K562 (cell line): ENCODE data around the gene DHX8. TPM values are rescaled to one million over a fixed set of nuclear protein-coding genes. Genes with fewer than 3 reads are reported as not detected.
A peak's percentile ranks its signal among the peaks of the same experiment; 100 is the strongest.

Experiments
- ATAC-seq: fragments of 200-7000 bp; cut with Tn5 transposase; 3 replicates; pipeline ENCODE4 v1.9.1; 2020; ENCODE audit warnings: moderate library complexity
- BruUV-seq: library from RNA; stranded (reverse); fragments of 400-500 nt; replicated peaks from 2 replicates; lab custom pipeline; 2021; lab: Mats Ljungman, UMichigan
- CTCF ChIA-PET: fragments of 300-600 bp; formaldehyde crosslinking; extraction: SDS; loops from one replicate; lab custom pipeline; 2021; ENCODE audit warnings: low intra/inter-chr PET ratio; lab: Yijun Ruan, JAX
- POLR2A ChIA-PET: fragments of 300-600, 350-650 bp; sonication (Branson Sonifier 250); formaldehyde crosslinking; extraction: SDS; loops from one replicate; lab custom pipeline; 2021; ENCODE audit warnings: antibody characterized with exemption, inconsistent platforms; lab: Yijun Ruan, JAX
- DNase-seq, 4 experiments: peaks; one replicate each; pipeline versions ENCODE4 v3.0.0 to v3.0.0-alpha.2; 2011 to 2018; ENCODE audit warnings: low spot score in 3 of 4, mixed read lengths in 3 of 4; ENCODE audit errors: extremely low read depth in 1 of 4
- FAIRE-seq: peaks from 2 replicates; lab custom pipeline; 2011; peaks lifted over from hg19 to GRCh38; lab: Jason Lieb, UNC
- H2AFZ ChIP-seq: 2 replicates; pipeline ENCODE4 v1.6.0; 2011; ENCODE audit warnings: low read depth, low read length, control low read depth, inconsistent platforms
- H3K27ac ChIP-seq: fragments of 200-600 bp; 3 replicates; pipeline ENCODE4 v1.8.0; 2011; ENCODE audit warnings: low read depth, mild to moderate bottlenecking, control low read depth, inconsistent platforms, low read length, moderate library complexity, mixed read lengths; ENCODE audit errors: extremely low read depth
- H3K27me3 ChIP-seq, 2 experiments: fragments of 300-600 bp in 1 of 2; 2 replicates in 1 of 2; 3 replicates in 1 of 2; pipeline versions ENCODE4 v1.6.0 to v1.8.0; 2011; ENCODE audit warnings: inconsistent platforms in 2 of 2, low read length in 2 of 2, mild to moderate bottlenecking in 1 of 2, mixed read lengths in 1 of 2, moderate library complexity in 1 of 2; ENCODE audit not compliant: control insufficient read depth in 2 of 2, insufficient read depth in 2 of 2
- H3K36me3 ChIP-seq: fragments of 300-600 bp; 3 replicates; pipeline ENCODE4 v1.8.0; 2011; ENCODE audit warnings: mild to moderate bottlenecking, low read length, inconsistent platforms; ENCODE audit not compliant: control insufficient read depth, insufficient read depth
- H3K4me1 ChIP-seq, 2 experiments: fragments of 200-600 bp in 1 of 2; replicated peaks in 1 of 2; 2 replicates in 1 of 2; 3 replicates in 1 of 2; pipeline versions ENCODE4 v1.5.1 to v1.8.0; 2011; ENCODE audit warnings: inconsistent platforms in 2 of 2, low read length in 2 of 2, mild to moderate bottlenecking in 1 of 2, mixed read lengths in 1 of 2, moderate library complexity in 1 of 2; ENCODE audit not compliant: control insufficient read depth in 2 of 2, insufficient read depth in 2 of 2
- H3K4me2 ChIP-seq: 2 replicates; pipeline ENCODE4 v1.6.1; 2011; ENCODE audit warnings: low read length, control low read depth, inconsistent platforms, mixed read lengths; ENCODE audit not compliant: insufficient read depth
- H3K4me3 ChIP-seq: fragments of 200-600 bp; sonication (generic), shearing (Covaris generic); 2 replicates; pipeline ENCODE4 v1.5.1; 2016; ENCODE audit warnings: control low read depth, inconsistent platforms
- H3K79me2 ChIP-seq: fragments of 200-600 bp; 3 replicates; pipeline ENCODE4 v1.8.0; 2011; ENCODE audit warnings: low read length, inconsistent platforms; ENCODE audit not compliant: control insufficient read depth, insufficient read depth
- H3K9ac ChIP-seq, 2 experiments: 2 replicates each; pipeline versions ENCODE4 v1.6.0 to v1.6.1; 2011; ENCODE audit warnings: low read depth in 2 of 2, low read length in 2 of 2, control low read depth in 1 of 2, inconsistent platforms in 1 of 2, mild to moderate bottlenecking in 1 of 2, mixed read lengths in 1 of 2; ENCODE audit not compliant: insufficient read depth in 1 of 2
- H3K9me1 ChIP-seq: one replicate; pipeline ENCODE4 v1.6.0; 2011; ENCODE audit warnings: inconsistent platforms, mild to moderate bottlenecking, low read length, moderate library complexity; ENCODE audit not compliant: control insufficient read depth, insufficient read depth
- H3K9me3 ChIP-seq: replicated peaks from 2 replicates; pipeline ENCODE4 v1.5.1; 2011; ENCODE audit warnings: low read depth, low read length, inconsistent platforms; ENCODE audit not compliant: control insufficient read depth, insufficient read depth
- H4K20me1 ChIP-seq: replicated peaks from 2 replicates; pipeline ENCODE4 v1.6.1; 2011; ENCODE audit warnings: low read length, inconsistent platforms, mixed read lengths; ENCODE audit not compliant: control insufficient read depth, insufficient read depth
- ERF ChIP-seq: fragments of 450-650 bp; formaldehyde crosslinking; IDR thresholded peaks from 2 replicates; pipeline ENCODE4 v1.4.0; 2020; ENCODE audit warnings: mild to moderate bottlenecking, mixed read lengths
- ETV1 ChIP-seq: fragments of 450-650 bp; conservative IDR thresholded peaks from 2 replicates; pipeline ENCODE4 v1.6.1; 2016; ENCODE audit warnings: missing genetic modification characterization, control low read depth, low read depth, missing compliant biosample characterization
- GATAD2B ChIP-seq: fragments of 450-650 bp; IDR thresholded peaks from 2 replicates; pipeline ENCODE4 v1.6.1; 2017; ENCODE audit warnings: mild to moderate bottlenecking, borderline replicate concordance
- KDM5B ChIP-seq: fragments of 200-600 bp; sonication (generic); IDR thresholded peaks from 2 replicates; pipeline ENCODE4 v1.6.1; 2012; ENCODE audit warnings: low read depth, mild to moderate bottlenecking, moderate library complexity, low read length, control low read depth, inconsistent platforms; ENCODE audit not compliant: insufficient replicate concordance
- PHF21A ChIP-seq: fragments of 450-650 bp; IDR thresholded peaks from 2 replicates; pipeline ENCODE4 v1.6.1; 2017; ENCODE audit warnings: low read depth, borderline replicate concordance
- POLR2G ChIP-seq: fragments of 200-400 bp; formaldehyde crosslinking; IDR thresholded peaks from 2 replicates; pipeline ENCODE4 v1.6.1; 2017; ENCODE audit warnings: low read depth, mild to moderate bottlenecking, antibody characterized with exemption, low read length, moderate library complexity
- POLR3G ChIP-seq: IDR thresholded peaks from 2 replicates; pipeline ENCODE4 v1.6.1; 2011; ENCODE audit not compliant: insufficient read length, insufficient replicate concordance; ENCODE audit errors: extremely low read depth
- RBBP5 ChIP-seq: fragments of 200-600 bp; sonication (generic); IDR thresholded peaks from 2 replicates; pipeline ENCODE4 v1.6.1; 2012; ENCODE audit warnings: borderline replicate concordance, mild to moderate bottlenecking, low read length, control low read depth, inconsistent platforms; ENCODE audit not compliant: insufficient read depth, poor library complexity, severe bottlenecking
- SUPT5H ChIP-seq: fragments of 450-650 bp; IDR thresholded peaks from 2 replicates; pipeline ENCODE4 v1.6.1; 2016
- TEAD1 ChIP-seq, 2 experiments: fragments of 450-650 bp in 1 of 2; sonication (generic) in 1 of 2; formaldehyde crosslinking; IDR thresholded peaks; 2 replicates each; pipeline versions ENCODE4 v1.4.0 to v1.8.0; 2020 to 2022; ENCODE audit warnings: mild to moderate bottlenecking in 2 of 2, missing genetic modification reagents in 1 of 2
- YY1 ChIP-seq, 3 experiments: IDR thresholded peaks; 2 replicates each; pipeline ENCODE4 v1.6.1; 2011; ENCODE audit warnings: low read length in 2 of 3, mild to moderate bottlenecking in 2 of 3, moderate library complexity in 2 of 3, borderline replicate concordance in 1 of 3, control low read depth in 1 of 3, low read depth in 1 of 3; ENCODE audit not compliant: insufficient read depth in 3 of 3, insufficient replicate concordance in 2 of 3, control insufficient read depth in 1 of 3, insufficient read length in 1 of 3; ENCODE audit errors: extremely low read depth in 1 of 3
- ZFP36 ChIP-seq: fragments of 150-350 bp; IDR thresholded peaks from 2 replicates; pipeline ENCODE4 v1.6.1; 2018; ENCODE audit warnings: low read length, low read depth; ENCODE audit not compliant: partially characterized antibody
- WGBS: fragments of 100-300 bp; shearing (Covaris generic); methylation state at CpG from one replicate; pipeline ENCODE4 v1.1.6; 2016; ENCODE audit warnings: low coverage, mixed read lengths; ENCODE audit not compliant: insufficient coverage; ENCODE audit errors: missing lambda C conversion rate; 5-methylcytosine and 5-hydroxymethylcytosine counted together
- in situ Hi-C: fragments of 300-500 bp; cut with MboI; formaldehyde crosslinking; loops from 4 replicates; pipeline ENCODE4 v1.15.0; 2018; ENCODE audit warnings: inconsistent platforms, mixed read lengths
- intact Hi-C: fragments of 100-400 bp; cut with micrococcal nuclease; formaldehyde crosslinking; loops from 2 replicates; pipeline ENCODE4 v1.14.2; 2022
- polyA plus RNA-seq, 8 experiments: library from polyadenylated mRNA; depleted of rRNA in 4 of 8; stranded (reverse) in 5 of 8; unstranded in 3 of 8; fragments of >200 nt; fragmentation: Nextera tagmentation in 2 of 8; fragmentation: Illumina TruSeq in 1 of 8; extraction: Ambion mirVana in 2 of 8; extraction: Trizol in 1 of 8; gene quantifications; 2 replicates each; pipeline versions ENCODE4 v1.2.1 to v1.2.3, GENCODE V29; 2011 to 2014; ENCODE audit warnings: inconsistent platforms in 1 of 8, missing spikeins in 1 of 8
- total RNA-seq, 7 experiments: library from RNA; depleted of rRNA in 6 of 7; stranded (reverse); fragments of >200 nt in 6 of 7; fragmentation: Illumina TruSeq in 2 of 7; extraction: Trizol in 2 of 7; gene quantifications; 2 replicates each; pipeline versions ENCODE4 v1.2.1 to v1.2.3, GENCODE V29; 2011 to 2021; ENCODE audit warnings: low replicate concordance in 1 of 7
- TF ChIP-seq, protein P1 (sequence below): fragments of 450-650 bp; conservative IDR thresholded peaks from 2 replicates; pipeline ENCODE4 v1.6.1; 2016; ENCODE audit warnings: missing genetic modification characterization, low read depth, mild to moderate bottlenecking, control low read depth, missing compliant biosample characterization
- TF ChIP-seq, protein P2 (sequence below), 2 experiments: fragments of 450-650 bp; IDR thresholded peaks; 2 replicates each; pipeline ENCODE4 v1.6.1; 2016
- TF ChIP-seq, protein P3 (sequence below): fragments of 250-450 bp; sonication (Bioruptor Pico); IDR thresholded peaks from 2 replicates; pipeline ENCODE4 v1.8.0; 2022; ENCODE audit warnings: inconsistent platforms, mild to moderate bottlenecking, moderate library complexity, borderline replicate concordance

Gene DHX8
- total and polyA plus RNA-seq, 9 of the 15 experiments (the other 6 are each of a cell fraction or from before 2014, with no cell fraction given), result 16.7 to 42.5 (median 25.6) TPM

DNA sequence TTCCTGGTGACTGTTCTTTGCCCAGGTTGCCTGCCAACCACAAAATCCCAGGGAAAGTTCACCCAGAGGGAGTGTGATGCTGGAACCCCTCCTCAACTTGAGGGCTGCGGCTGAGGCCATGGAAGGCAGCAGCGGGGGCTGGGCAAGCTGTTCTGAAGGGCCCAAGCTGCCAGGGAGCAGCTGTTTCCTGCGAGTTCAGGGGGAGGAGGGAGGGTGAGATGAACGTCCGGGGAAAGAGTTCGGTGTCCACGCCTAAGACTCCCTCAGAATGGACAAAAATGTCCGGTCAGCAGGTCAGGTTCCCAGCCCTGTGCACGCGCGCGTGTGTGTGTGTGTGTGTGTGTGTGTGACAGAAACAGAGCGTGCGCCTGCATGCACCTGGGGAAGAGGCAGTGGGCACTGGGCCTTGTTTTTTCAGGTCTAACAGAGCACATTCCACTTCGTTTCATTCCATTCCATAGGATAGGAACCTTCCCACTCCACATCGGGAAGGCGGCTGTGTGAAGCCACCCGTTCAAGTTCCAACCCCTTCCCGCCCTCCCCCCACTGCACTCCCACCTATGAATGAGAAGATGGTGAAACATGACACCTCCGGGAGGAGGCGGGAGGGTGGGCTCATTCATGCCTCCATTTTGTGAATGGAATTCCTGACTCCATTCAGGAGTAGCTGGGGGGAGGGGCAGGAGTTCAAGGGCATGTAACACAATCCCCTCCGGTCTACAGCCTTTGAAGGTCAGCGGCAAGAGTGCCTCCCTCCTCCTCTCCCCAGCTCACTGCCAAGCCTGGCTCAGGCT is 46.7 kb downstream of the DHX8 start:
- intact Hi-C loops, result no loop called here
- ChIA-PET CTCF (no interaction called here), POLR2A (interaction anchor here (0.9 to 2.2 kb wide), 3 partner anchors 8 to 26 kb away, joined by 4 to 7 read pairs (median 6); partner anchors contain the start of gene ETV4)
- H3K4me1 ChIP-seq, result peaks cover 25 to 33% of the 10 kb centered on the region in 2 experiments
- H2AFZ ChIP-seq, result peak overlapping the region; percentile 94
- DNase-seq (peak; percentile 49 to 89 (median 61)), FAIRE-seq (peak; percentile 86), ATAC-seq (peak; percentile 69)
- H3K79me2 ChIP-seq, result no peaks in the 10 kb centered on the region
- H3K9me3 ChIP-seq, result no peaks in the 10 kb centered on the region
- in situ Hi-C loops, result no loop called here
- H3K4me3 ChIP-seq, result no peak overlapping the region
- H3K9me1 ChIP-seq, result peaks cover 5% of the 10 kb centered on the region
- H3K36me3 ChIP-seq, result peaks cover 62% of the 10 kb centered on the region
- H3K9ac ChIP-seq, result peak overlapping the region; percentile 66 to 86
- no TSS peak for BruUV-seq
- peak overlapping the region; percentile 88 for H3K27ac ChIP-seq
- WGBS, result 19% methylated on average over 18 of the region's 23 CpGs
- no peaks in the 10 kb centered on the region for H3K27me3 ChIP-seq
- H4K20me1 ChIP-seq, result 0 out of 2 replicates have a peak, but pooled peaks cover 3% of the 10 kb centered on the region
- peak overlapping the region; percentile 72 for H3K4me2 ChIP-seq
- TF ChIP-seq RBBP5, result peak; percentile 19
- no peak for TF ChIP-seq PHF21A
- peak; percentile 58; the same call in 1 of the 2 replicates for TF ChIP-seq POLR2G
- peak; percentile 20 to 93 (median 76) for TF ChIP-seq YY1 (IDR thresholded peaks at IDR 0.05; ENCODE audit: borderline replicate concordance in 1 of 3, control insufficient read depth in 1 of 3, extremely low read depth in 1 of 3, insufficient read depth in 3 of 3, insufficient read length in 1 of 3, insufficient replicate concordance in 2 of 3, low read depth in 1 of 3, low read length in 2 of 3)
- TF ChIP-seq, protein P1, sequence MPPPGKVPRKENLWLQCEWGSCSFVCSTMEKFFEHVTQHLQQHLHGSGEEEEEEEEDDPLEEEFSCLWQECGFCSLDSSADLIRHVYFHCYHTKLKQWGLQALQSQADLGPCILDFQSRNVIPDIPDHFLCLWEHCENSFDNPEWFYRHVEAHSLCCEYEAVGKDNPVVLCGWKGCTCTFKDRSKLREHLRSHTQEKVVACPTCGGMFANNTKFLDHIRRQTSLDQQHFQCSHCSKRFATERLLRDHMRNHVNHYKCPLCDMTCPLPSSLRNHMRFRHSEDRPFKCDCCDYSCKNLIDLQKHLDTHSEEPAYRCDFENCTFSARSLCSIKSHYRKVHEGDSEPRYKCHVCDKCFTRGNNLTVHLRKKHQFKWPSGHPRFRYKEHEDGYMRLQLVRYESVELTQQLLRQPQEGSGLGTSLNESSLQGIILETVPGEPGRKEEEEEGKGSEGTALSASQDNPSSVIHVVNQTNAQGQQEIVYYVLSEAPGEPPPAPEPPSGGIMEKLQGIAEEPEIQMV, result no peak
- TF ChIP-seq POLR3G, result no peak
- TF ChIP-seq SUPT5H, result peak; percentile 67
- TF ChIP-seq TEAD1 (CRISPR knock-in tag; IDR thresholded peaks at IDR 0.05), result peak; percentile 14 to 62; a peak in 2 of 4 replicates
- TF ChIP-seq ZFP36, result peak; percentile 16
- TF ChIP-seq, protein P2, sequence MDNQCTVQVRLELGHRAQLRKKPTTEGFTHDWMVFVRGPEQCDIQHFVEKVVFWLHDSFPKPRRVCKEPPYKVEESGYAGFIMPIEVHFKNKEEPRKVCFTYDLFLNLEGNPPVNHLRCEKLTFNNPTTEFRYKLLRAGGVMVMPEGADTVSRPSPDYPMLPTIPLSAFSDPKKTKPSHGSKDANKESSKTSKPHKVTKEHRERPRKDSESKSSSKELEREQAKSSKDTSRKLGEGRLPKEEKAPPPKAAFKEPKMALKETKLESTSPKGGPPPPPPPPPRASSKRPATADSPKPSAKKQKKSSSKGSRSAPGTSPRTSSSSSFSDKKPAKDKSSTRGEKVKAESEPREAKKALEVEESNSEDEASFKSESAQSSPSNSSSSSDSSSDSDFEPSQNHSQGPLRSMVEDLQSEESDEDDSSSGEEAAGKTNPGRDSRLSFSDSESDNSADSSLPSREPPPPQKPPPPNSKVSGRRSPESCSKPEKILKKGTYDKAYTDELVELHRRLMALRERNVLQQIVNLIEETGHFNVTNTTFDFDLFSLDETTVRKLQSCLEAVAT (IDR thresholded peaks at IDR 0.05), result no peak
- peak; percentile 49 for TF ChIP-seq ETV1
- TF ChIP-seq ERF (CRISPR knock-in tag), result no peak
- TF ChIP-seq, protein P3, sequence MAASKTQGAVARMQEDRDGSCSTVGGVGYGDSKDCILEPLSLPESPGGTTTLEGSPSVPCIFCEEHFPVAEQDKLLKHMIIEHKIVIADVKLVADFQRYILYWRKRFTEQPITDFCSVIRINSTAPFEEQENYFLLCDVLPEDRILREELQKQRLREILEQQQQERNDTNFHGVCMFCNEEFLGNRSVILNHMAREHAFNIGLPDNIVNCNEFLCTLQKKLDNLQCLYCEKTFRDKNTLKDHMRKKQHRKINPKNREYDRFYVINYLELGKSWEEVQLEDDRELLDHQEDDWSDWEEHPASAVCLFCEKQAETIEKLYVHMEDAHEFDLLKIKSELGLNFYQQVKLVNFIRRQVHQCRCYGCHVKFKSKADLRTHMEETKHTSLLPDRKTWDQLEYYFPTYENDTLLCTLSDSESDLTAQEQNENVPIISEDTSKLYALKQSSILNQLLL (CRISPR knock-in tag), result no peak
- TF ChIP-seq KDM5B, result no peak
- TF ChIP-seq GATAD2B, result no peak
